Measurements from ENCODE around the gene EPOP. TPM values are rescaled to one million over a fixed set of nuclear protein-coding genes. Genes with fewer than 3 reads are reported as not detected.
A peak's percentile ranks its signal among the peaks of the same experiment; 100 is the strongest.

The EPOP gene
- total and polyA plus RNA-seq, 2 of the 13 experiments (the other 11 are each of a cell fraction or from before 2014, with no cell fraction given): 14.7 to 37.8 TPM

GRCh38 chr17:38691154-38691553 is 16.4 kb upstream of the EPOP start (continued):
- TF ChIP-seq KLF12 (CRISPR knock-in tag; IDR thresholded peaks at IDR 0.05; ENCODE audit: borderline replicate concordance): peak; percentile 17; the same call in 1 of the 2 replicates
- TF ChIP-seq DNMT3B (CRISPR knock-in tag; conservative IDR thresholded peaks at IDR 0.05): no peak
- TF ChIP-seq ZNF331 (CRISPR knock-in tag; IDR thresholded peaks at IDR 0.05): peak; percentile 39; the same call in 1 of the 2 replicates
- TF ChIP-seq ZNF746 (CRISPR knock-in tag; IDR thresholded peaks at IDR 0.05): no peak
- TF ChIP-seq ZNF224 (CRISPR knock-in tag; IDR thresholded peaks at IDR 0.05): no peak
- no peak for TF ChIP-seq ZNF737 (CRISPR knock-in tag; IDR thresholded peaks at IDR 0.05; ENCODE audit: borderline replicate concordance)
- no peak for TF ChIP-seq FIP1L1 (IDR thresholded peaks at IDR 0.05; ENCODE audit: borderline replicate concordance, insufficient read depth, low read depth, low read length)
- TF ChIP-seq KDM1A (CRISPR knock-in tag; IDR thresholded peaks at IDR 0.05): no peak
- no peak for TF ChIP-seq ZNF335 (CRISPR knock-in tag; IDR thresholded peaks at IDR 0.05)
- no peak for TF ChIP-seq GLI4 (CRISPR knock-in tag; IDR thresholded peaks at IDR 0.05; ENCODE audit: borderline replicate concordance)
- TF ChIP-seq ZNF432 (CRISPR knock-in tag; IDR thresholded peaks at IDR 0.05; ENCODE audit: borderline replicate concordance): no peak
- no peak for TF ChIP-seq RBFOX2 (IDR thresholded peaks at IDR 0.05; ENCODE audit: low read depth, low read length)
- peak; percentile 95 for TF ChIP-seq THRA (CRISPR knock-in tag; IDR thresholded peaks at IDR 0.05; ENCODE audit: borderline replicate concordance)
- no peak for TF ChIP-seq ZNF354B (CRISPR knock-in tag; IDR thresholded peaks at IDR 0.05)
- no peak for TF ChIP-seq ZNF407 (CRISPR knock-in tag; IDR thresholded peaks at IDR 0.05; ENCODE audit: not compliant biosample characterization)
- TF ChIP-seq TCF7 (IDR thresholded peaks at IDR 0.05; ENCODE audit: low read depth): no peak
- TF ChIP-seq FOXJ3 (CRISPR knock-in tag; IDR thresholded peaks at IDR 0.05; ENCODE audit: borderline replicate concordance): no peak
- TF ChIP-seq, protein P1, sequence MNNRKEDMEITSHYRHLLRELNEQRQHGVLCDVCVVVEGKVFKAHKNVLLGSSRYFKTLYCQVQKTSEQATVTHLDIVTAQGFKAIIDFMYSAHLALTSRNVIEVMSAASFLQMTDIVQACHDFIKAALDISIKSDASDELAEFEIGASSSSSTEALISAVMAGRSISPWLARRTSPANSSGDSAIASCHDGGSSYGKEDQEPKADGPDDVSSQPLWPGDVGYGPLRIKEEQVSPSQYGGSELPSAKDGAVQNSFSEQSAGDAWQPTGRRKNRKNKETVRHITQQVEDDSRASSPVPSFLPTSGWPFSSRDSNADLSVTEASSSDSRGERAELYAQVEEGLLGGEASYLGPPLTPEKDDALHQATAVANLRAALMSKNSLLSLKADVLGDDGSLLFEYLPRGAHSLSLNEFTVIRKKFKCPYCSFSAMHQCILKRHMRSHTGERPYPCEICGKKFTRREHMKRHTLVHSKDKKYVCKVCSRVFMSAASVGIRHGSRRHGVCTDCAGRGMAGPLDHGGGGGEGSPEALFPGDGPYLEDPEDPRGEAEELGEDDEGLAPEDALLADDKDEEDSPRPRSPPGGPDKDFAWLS (CRISPR knock-in tag; IDR thresholded peaks at IDR 0.05; ENCODE audit: borderline replicate concordance): no peak
- TF ChIP-seq HOXA5 (CRISPR knock-in tag; IDR thresholded peaks at IDR 0.05): no peak
- TF ChIP-seq ZNF558 (CRISPR knock-in tag; IDR thresholded peaks at IDR 0.05; ENCODE audit: borderline replicate concordance): no peak
- 0 out of 2 replicates have a peak, but pooled peaks have one; percentile 21 for TF ChIP-seq ZNF761 (CRISPR knock-in tag; conservative IDR thresholded peaks at IDR 0.05)
